DLD1 (cell line): ENCODE measurements around the gene SYNE1.
"Not testable (repeated sequence)": the region's sequence is repeated elsewhere in the genome, so short reads cannot be mapped to it uniquely, and the experiment has no call there.

Experiments used
- in situ Hi-C: cut with HindIII; loops from 2 replicates; pipeline ENCODE4 v1.10.0; 2017; ENCODE audit warnings: low sequenced_read_pairs

The SYNE1 gene

GRCh38 chr6:152330961-152331360, 306.2 kb downstream of the SYNE1 start:
- in situ Hi-C loops, result no loop called here

GRCh38 chr6:152329638-152330448, 307.3 kb downstream of the SYNE1 start:
- in situ Hi-C loops, result no loop called here

GRCh38 chr6:152328200-152328599, 309.0 kb downstream of the SYNE1 start:
- in situ Hi-C loops, result not testable (repeated sequence)

DNA sequence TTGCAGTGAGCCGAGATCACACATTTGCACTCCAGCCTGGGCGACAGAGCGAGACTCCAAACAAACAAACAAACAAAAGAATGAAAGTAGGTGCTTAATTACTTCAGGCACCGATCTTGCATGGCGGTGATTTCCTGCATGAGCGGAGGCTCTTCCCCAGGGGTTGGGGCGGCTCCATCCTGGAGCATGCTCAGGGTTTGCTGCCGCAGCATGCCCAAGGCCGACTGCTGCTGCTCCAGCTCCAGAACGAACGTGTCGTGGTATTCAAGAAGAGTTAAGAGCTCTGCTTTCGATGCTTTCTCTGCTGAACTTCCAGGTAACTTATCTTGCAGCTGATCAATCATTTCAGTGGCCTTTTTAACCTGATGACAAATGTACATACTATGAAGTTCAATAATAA, 313.8 kb downstream of the SYNE1 start:
- in situ Hi-C loops, result no loop called here

DNA sequence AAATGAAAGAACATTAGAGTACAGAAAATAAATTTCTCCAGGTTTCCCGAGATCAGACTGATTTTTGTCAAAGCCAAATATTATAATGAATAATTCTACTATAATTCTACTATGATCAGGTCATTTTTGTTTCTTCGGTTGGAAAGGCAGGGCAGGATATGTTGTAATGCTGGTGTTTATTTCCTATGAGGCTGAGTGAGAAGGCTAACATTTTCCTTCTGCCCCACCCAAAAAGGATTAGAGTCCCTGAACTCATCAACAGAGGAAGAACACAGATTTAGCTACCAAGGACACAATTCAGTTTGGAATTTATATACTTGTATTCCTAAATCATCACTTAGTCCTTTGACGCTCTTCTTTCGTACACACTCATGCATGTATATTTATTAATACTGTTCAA, 318.9 kb downstream of the SYNE1 start:
- in situ Hi-C loops, result no loop called here

DNA sequence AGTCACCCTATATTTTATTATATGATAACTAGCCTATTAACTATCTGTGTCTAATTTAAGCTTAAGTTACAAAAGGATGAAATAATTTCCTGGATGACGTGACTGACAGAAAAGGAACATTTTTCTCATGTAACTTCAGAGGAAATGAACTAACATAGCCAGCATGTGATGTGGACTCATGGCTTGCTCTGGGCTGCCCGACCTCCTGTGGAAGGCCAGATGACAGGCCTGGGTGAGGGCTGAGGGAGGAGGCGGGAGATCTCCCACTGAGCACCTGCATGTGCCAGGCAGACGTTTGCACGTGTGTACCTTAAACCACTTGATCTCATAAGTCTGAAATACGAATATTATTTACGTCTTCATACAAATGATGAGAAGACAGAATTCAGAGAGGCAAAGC, 321.1 kb downstream of the SYNE1 start:
- in situ Hi-C loops, result no loop called here

DNA sequence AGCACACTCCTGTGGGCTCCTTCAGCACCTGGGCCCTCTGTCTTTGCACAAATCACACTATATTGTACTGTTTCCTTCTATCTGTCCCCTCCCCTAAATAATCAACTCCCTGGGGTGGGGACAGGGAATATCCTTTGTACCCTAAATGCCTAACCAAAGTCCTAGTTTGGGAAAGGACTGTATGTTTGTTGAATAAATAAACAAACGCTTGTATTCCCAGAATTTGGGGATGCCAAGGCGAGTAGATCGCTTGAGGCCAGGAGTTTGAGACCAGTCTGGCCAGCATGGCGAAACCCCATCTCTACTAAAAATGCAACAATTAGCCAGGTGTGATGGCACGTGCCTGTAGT, 322.7 kb downstream of the SYNE1 start:
- in situ Hi-C loops, result no loop called here

DNA sequence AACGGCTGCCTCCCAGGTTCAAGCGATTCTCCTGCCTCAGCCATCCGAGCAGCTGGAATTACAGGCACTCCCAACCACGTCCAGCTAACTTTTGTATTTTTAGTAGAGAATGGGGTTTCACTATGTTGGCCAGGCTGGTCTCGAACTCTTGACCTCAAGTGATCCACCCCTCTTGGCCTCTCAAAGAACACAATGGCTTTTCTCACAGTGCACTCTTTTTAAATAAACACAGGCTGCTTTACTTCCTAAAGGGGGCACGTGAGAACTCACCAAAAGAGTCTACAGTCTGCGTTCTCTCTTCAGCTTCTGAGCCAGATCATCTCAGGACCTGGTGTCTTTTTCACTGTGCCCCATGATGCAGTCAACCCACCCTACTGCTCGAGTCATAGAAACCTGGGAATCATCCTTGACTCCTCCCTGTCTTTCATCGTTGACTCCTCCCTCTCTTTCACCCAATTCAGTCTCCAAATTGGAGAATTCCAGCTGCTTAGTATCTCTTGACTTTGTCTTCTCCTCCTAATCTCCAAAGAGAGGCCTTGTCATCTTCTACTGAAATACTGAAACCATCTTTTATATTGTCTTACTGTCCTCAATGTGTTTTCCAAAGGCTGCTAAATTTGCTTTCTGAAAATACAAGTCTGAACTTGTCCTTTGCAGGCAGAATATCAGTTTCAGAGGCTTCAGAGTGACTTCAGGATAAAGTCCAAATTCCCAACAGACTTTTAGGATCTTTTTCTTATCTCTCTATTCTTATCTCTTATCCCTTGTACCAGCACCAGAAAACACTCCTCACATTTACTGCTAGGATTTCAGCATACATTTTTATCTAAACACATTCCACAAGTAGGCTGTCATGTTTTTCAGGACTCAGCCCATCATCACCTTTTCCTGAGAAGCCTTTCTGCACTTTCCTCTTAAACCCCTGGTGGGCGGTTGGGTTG, 323.4 kb downstream of the SYNE1 start:
- in situ Hi-C loops, result no loop called here

- in situ Hi-C loops, result no loop called here
Observed at GRCh38 chr6:152312434-152312833, 324.7 kb downstream of the SYNE1 start.

- in situ Hi-C loops, result no loop called here
Observed at GRCh38 chr6:152310371-152310954, 326.7 kb downstream of the SYNE1 start.

- in situ Hi-C loops, result no loop called here
Observed at GRCh38 chr6:152309648-152310047, 327.5 kb downstream of the SYNE1 start.

- in situ Hi-C loops, result no loop called here
Observed at GRCh38 chr6:152309006-152309405, 328.2 kb downstream of the SYNE1 start.

- in situ Hi-C loops, result no loop called here
Observed at GRCh38 chr6:152308306-152308705, 328.9 kb downstream of the SYNE1 start.

DNA sequence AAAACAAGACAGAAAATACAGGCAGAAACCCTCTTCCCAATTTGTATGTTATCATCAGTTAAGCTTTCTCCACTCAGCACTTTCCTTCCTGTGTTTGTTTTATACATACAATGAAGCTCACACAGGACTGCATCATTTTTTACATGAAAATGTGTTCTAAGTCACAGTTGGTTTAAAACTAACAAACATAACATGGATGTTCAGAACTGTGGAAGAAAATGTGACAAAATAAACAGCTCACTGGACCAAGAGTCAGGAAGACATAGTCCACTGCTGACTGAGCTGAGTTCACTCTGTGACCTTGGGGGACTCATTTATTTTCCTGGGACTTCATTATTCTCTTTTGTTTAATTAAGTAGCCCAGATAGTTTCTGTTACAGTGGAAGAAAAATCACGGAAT, 331.5 kb downstream of the SYNE1 start:
- in situ Hi-C loops, result no loop called here

DNA sequence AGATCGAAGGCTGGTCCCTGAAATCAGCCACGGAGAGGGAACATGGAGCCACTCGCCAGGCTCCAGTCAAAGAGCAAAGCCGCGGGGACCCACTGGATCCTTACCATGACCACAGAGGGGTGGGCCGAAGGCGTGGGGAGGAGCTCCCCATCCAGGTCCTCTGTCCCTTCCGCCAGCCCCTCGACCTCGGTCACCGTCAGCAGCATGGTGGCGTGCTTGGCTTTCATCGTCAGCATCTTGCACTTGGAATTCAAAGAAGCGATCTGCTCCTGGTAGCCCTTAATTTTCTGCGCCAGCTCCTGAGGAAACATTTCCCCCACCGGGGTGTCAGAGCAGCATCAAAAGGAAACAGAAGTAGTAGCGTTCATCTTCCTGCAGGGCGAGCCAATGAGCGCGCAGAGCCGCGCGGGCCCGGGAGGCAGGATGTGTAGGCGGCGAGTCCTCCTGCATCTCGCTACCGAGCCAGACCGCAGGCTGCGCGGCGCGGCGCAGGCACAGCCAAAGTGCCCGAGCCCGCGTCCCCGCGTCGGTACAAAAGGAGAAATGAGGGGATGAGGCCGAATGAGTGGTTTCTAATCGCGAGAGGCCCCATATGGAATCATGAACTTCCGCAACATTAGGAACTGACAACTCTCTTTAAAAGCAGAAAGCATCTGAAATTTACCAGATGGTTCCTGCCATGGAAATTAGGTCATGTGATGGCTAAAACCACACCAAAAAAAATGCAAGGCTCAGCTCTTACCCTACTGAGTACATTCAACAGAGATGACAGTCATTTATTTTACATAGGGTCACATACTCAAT, 335.2 kb downstream of the SYNE1 start:
- in situ Hi-C loops, result no loop called here

DNA sequence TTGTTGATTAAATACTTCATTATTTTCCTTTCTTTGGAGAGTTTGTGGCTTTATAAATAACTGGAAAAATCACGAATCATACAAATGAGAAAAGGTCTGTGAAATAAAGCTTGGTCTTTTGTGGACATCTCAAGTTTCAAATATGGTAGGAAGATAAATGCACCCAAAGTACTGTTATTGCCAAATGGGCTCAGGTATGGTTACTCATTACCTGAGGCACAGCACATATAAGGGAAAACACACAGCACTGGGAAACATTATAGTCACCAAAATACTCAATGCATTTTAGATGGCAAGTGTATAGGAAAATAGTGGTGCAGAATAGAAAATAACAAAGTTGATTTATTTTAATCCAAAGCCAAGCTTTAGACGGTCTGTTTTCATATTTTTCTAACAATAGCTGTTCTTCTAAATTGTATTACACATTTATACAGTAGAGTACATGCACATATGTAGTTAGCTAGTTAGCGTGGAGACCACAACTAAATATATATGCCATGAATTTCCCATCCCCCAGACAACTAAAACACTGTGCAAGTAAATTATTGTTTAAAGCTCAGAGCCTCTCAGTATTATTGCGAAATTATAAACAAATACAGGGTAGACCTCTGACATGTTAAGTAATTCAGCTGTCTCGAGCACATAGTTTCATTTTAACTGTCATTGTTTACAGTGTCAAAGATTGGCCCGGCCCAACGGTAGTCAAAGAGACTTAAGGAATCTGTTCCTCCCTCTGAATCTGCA, 336.0 kb downstream of the SYNE1 start:
- in situ Hi-C loops, result no loop called here

DNA sequence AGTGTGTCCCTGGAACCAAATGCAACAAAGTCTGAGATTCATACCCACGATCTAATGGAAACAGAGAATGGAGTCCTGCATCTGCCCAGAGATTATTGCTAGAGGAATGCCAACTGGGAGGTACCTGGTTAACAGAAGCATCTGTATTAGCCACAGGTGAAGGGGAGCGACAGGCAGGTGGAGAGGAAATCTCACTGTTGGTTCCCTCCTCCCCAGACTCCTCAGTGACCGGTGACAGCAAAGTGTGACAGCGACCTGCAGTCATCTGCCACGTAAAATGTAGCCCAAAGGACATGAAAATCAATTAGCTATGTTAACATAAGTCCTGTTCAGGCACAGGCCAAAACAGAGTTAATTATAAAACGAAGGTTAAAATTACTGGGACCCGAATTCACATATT, 336.6 kb downstream of the SYNE1 start:
- in situ Hi-C loops, result no loop called here

GRCh38 chr6:152298848-152299735, 338.1 kb downstream of the SYNE1 start:
- in situ Hi-C loops, result no loop called here

DNA sequence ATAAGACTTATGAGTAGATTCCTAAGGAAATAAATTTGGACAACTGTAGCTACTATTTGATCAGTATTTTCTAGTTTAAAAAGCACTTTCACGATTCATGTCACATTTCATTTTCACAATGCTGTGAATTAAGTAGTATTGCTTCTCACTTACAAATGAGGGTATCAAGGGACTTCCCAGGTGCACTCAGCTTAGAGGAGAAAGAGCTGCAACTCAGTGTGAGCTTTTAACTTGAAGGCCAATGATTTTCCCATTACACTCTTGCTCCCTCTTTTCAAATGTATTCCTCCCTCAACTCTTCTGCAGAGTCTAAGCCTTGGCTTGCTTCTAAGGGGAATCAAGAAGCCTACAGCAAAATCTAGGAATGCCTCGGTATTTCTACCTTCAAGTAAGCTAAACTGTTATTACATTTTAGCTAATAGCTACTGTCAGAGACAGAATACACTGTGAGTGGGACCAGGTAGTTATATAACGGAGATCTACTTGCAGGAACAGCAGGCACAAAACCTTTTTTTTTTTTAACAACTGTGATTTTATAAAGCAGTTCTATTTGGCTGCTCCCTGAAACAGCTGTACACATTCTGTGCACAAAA, 339.0 kb downstream of the SYNE1 start:
- in situ Hi-C loops, result no loop called here
